GM12801 (cell line): ENCODE results near the gene GALNT12.

ENCODE experiments used
- CTCF ChIP-seq: IDR thresholded peaks from one replicate; pipeline ENCODE4 v1.5.1; 2011; ENCODE audit warnings: control low read depth; ENCODE audit not compliant: insufficient read length; ENCODE audit errors: extremely low read depth

The GALNT12 gene

GRCh38 chr9:98866435-98867102 is 59.1 kb downstream of the GALNT12 start:
- no peak for TF ChIP-seq CTCF

- TF ChIP-seq CTCF: no peak
Observed at GRCh38 chr9:98867103-98867428, 59.6 kb downstream of the GALNT12 start.

GRCh38 chr9:98867429-98868168 is 60.1 kb downstream of the GALNT12 start:
- TF ChIP-seq CTCF: no peak

GRCh38 chr9:98869078-98869745 is 61.7 kb downstream of the GALNT12 start:
- TF ChIP-seq CTCF: no peak

- no peak for TF ChIP-seq CTCF
Observed at GRCh38 chr9:98869866-98870265, 62.4 kb downstream of the GALNT12 start.

GRCh38 chr9:98870782-98871557 is 63.5 kb downstream of the GALNT12 start:
- TF ChIP-seq CTCF: no peak

GRCh38 chr9:98871558-98872065 is 64.1 kb downstream of the GALNT12 start:
- TF ChIP-seq CTCF: no peak
